ENCODE results near the gene RSPO4.

The RSPO4 gene

DNA sequence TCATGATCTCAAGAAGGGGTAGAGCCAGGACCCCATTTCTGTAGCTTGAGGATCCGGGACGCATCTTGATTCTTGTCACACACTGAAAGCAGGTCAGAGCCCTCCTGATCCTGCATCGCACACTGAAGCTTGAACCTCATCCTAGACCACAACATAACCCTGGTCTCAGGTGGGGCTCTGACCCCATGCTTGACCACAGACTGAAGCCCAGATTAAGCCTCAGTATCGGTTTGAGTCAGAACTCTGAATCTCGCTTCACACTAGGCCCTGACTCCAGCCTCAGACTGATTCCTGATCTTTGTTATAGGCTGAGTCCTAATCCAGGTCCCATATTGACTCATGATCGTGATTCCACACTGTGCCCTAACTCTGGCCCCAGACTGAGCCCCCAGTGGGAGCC lies 8.5 kb upstream of the RSPO4 start:
- TF ChIP-seq, protein P1, sequence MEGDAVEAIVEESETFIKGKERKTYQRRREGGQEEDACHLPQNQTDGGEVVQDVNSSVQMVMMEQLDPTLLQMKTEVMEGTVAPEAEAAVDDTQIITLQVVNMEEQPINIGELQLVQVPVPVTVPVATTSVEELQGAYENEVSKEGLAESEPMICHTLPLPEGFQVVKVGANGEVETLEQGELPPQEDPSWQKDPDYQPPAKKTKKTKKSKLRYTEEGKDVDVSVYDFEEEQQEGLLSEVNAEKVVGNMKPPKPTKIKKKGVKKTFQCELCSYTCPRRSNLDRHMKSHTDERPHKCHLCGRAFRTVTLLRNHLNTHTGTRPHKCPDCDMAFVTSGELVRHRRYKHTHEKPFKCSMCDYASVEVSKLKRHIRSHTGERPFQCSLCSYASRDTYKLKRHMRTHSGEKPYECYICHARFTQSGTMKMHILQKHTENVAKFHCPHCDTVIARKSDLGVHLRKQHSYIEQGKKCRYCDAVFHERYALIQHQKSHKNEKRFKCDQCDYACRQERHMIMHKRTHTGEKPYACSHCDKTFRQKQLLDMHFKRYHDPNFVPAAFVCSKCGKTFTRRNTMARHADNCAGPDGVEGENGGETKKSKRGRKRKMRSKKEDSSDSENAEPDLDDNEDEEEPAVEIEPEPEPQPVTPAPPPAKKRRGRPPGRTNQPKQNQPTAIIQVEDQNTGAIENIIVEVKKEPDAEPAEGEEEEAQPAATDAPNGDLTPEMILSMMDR (IDR thresholded peaks at IDR 0.05; ENCODE audit: insufficient read depth, low read length, missing control alignments): no peak
- no peak overlapping the region for H3K4me3 ChIP-seq (ENCODE audit: low read depth, low read length)
- ChIA-PET POLR2A (no interaction called here), CTCF (no interaction called here)
- DNase-seq (ENCODE audit: low read depth, low spot score): no peak

DNA sequence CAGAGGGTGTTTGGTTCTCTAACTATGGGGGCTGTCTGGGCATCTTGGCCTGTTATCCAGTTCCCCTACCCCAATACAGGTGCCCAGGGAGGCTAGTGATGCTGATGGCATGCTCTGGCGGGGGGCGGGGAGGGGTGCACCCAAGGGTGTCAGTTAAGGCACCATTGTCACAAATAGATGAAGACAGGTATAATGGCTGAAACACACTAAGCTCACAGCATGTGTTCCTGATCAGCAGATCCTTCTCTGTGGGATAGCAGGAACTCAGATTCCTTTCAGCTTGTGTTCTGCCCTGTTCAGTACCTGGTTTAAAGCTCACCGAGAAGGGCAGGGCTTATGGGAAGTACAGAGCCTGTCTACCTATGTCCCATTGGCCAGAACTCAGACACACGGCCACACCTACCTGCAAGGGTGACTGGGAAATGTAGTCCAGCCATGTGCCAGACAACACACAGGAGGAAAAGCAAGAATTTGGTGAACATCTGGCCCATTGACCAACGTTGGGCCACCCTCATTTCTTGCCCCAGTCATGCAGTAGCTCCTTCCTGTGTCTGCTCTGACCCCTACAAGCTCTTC lies 3.4 kb upstream of the RSPO4 start:
- no peak for DNase-seq (ENCODE audit: low read depth, low spot score)
- ChIA-PET CTCF (no interaction called here), POLR2A (no interaction called here)
- no peak overlapping the region for H3K4me3 ChIP-seq (ENCODE audit: low read depth, low read length)
- TF ChIP-seq, protein P1 (IDR thresholded peaks at IDR 0.05; ENCODE audit: insufficient read depth, low read length, missing control alignments): no peak

DNA sequence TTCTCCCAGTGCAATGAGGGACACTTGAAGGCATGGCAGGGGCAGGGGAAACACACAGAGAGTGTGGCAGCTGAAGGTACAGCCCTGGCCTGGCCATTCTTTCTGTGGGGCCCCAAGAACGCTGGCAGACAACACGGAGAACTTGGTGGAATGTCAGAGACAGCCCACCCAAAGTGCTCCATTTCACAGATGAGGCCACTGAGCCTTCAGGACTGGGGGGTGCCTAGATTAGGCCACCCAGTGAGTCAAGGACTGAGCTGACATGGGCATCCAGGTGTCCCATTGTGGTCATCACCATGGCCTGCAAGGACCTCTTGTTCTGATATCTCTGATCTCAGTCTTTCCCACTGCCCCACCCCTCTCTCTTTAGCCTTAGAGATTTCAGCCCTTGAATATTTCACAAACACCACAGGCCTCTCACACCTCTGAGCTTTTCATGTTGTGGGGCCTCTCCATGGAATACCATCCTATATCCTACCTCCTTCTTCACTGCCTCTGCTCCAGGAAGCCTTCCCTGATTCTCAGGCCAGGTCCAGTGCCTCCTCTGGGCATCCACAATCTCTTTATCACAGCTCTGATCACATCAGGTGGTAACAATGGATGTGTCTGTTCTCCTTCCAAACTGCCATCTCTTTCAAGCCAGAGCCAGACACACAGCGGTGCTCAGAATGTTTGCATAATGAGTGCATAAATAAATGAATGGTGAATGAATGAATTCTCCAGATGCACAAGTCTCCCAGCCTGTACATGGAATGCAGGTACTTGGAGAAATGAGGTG lies 2.0 kb upstream of the RSPO4 start:
- TF ChIP-seq, protein P1 (IDR thresholded peaks at IDR 0.05; ENCODE audit: insufficient read depth, low read length, missing control alignments): no peak
- H3K4me3 ChIP-seq (ENCODE audit: low read depth, low read length): no peak overlapping the region
- DNase-seq (ENCODE audit: low read depth, low spot score): no peak
- POLR2A ChIA-PET: no interaction called here
- CTCF ChIA-PET: no interaction called here

DNA sequence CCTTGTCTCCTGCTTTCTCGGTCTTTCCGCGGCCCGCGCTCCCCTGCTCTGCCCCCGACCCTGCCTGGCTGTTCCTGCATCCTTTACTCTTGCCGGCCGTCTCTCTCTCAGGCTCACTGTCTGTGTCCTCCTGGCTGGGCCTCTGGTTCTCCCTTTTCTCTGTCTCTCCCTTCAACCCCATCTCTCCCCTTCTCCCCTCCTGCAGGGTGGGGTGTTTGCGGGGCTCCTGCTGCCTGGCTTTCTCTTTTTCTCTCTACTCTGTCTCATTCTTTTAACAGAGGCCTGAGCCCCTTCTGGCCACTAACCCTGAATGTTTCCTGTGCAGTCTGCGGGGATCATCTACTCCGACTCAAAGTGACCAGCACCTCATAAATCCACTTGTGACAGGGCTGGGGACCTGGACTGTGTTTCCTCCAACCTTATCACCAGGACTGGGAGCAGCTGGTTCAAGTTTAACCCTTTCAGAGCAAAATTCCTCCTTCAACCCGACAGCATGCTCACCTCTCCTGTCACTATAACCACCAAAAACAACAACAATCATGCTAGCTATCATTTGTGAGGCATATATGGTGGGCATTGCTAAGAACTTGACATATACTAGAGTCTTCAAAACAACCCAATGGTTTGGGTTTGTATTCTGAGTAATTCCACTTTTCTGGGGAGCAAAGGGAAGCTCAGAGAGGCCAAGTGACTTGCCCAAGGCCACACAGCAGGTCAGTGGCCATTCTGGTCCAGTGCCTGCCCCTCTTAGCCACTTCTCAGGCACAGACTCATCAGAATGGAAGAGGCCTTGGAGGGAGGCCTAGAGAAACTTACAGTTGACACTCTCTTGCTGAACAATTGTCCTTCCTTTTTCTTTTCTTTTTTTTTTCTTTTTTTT lies 811 bp upstream of the RSPO4 start:
- ChIA-PET POLR2A (no interaction called here), CTCF (no interaction called here)
- TF ChIP-seq, protein P1 (IDR thresholded peaks at IDR 0.05; ENCODE audit: insufficient read depth, low read length, missing control alignments): no peak
- no peak overlapping the region for H3K4me3 ChIP-seq (ENCODE audit: low read depth, low read length)
- no peak for DNase-seq (ENCODE audit: low read depth, low spot score)

DNA sequence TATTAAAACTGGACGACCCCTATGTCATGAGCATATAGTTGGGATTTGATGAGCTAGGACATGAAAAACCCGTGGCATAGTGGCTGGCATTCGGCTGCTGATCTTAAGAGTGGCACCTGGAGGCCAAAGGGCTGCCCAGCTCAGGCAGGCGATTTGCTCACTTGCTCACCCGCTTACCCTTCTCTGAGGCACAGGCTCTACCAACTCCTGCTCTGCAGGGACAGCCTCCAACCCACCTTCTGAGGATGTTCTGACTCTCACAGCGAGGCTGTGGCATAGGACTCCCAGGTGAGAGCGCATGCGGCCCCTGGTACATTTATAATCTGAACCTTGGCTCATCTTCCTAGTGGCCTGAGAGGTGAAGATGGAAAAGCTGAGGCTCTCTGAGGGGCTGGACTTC lies 995 bp downstream of the RSPO4 start:
- DNase-seq (ENCODE audit: low read depth, low spot score): no peak
- ChIA-PET CTCF (interaction anchor here (1.1 kb wide), 1 partner anchor 45 kb away, joined by 4 read pairs; no protein-coding TSS in a partner anchor), POLR2A (no interaction called here)
- TF ChIP-seq, protein P1 (IDR thresholded peaks at IDR 0.05; ENCODE audit: insufficient read depth, low read length, missing control alignments): no peak
- H3K4me3 ChIP-seq (ENCODE audit: low read depth, low read length): no peak overlapping the region

DNA sequence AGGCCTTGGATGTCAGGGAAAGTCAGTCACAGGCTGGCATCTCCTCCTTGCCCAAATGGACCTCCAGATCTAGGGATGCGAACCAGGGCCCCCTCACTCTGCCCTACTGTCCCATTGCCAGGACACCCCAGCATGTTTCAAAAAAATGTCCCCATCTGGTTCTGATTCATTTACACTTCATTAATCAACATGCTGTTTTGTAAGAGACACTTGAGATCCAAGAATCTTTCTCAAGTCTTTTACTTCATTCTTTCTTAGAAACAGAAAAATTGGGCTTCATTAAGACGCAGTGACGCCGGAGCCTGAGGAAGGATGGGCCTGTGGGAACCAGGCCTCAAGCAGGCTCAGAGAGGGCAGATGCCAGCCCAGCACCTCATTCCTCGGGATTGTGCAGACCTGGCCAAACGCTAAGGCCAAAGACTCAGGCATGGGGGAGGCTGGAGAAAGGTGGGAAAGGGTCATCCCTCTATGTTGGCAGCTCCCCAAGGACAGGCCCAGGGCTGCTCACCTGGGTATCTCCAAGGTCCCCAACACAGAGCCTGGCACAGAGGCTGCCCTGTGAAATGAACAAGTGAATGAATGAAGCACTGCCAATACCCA lies 3.8 kb downstream of the RSPO4 start:
- H3K4me3 ChIP-seq (ENCODE audit: low read depth, low read length): no peak overlapping the region
- CTCF ChIA-PET: no interaction called here
- TF ChIP-seq, protein P1 (IDR thresholded peaks at IDR 0.05; ENCODE audit: insufficient read depth, low read length, missing control alignments): no peak
- DNase-seq (ENCODE audit: low read depth, low spot score): no peak
- POLR2A ChIA-PET: no interaction called here

All from AG04449 (cell line).